Large intestine (tissue), 3 donors: Measurements from ENCODE around the gene MME. TPM values are rescaled to one million over a fixed set of nuclear protein-coding genes. Genes with fewer than 3 reads are reported as not detected.
A peak's percentile ranks its signal among the peaks of the same experiment; 100 is the strongest.

ENCODE experiments used
- DNase-seq, 2 donors: peaks; one replicate each; pipeline versions ENCODE4 v3.0.0 to v3.0.0-alpha.2; 2013
- H3K27ac ChIP-seq: one replicate; pipeline ENCODE4 v1.5.1; 2013; ENCODE audit warnings: low read length
- H3K27me3 ChIP-seq: 2 replicates; pipeline ENCODE4 v1.6.1; 2013; ENCODE audit warnings: low read length; ENCODE audit not compliant: control insufficient read depth, insufficient read depth
- H3K36me3 ChIP-seq: 2 replicates; pipeline ENCODE4 v1.6.1; 2013; ENCODE audit warnings: low read length; ENCODE audit not compliant: control insufficient read depth, insufficient read depth
- H3K4me1 ChIP-seq: one replicate; pipeline ENCODE4 v1.6.1; 2013; ENCODE audit warnings: low read length; ENCODE audit not compliant: control insufficient read depth, insufficient read depth
- H3K4me3 ChIP-seq: one replicate; pipeline ENCODE4 v1.5.1; 2013; ENCODE audit warnings: low read length
- H3K9me3 ChIP-seq: one replicate; pipeline ENCODE4 v1.6.1; 2013; ENCODE audit warnings: mild to moderate bottlenecking, low read depth, low read length, moderate library complexity; ENCODE audit not compliant: control insufficient read depth
- WGBS: methylation state at CpG from one replicate; pipeline ENCODE4 v1.1.5; 2013; ENCODE audit warnings: low lambda C conversion rate; ENCODE audit not compliant: insufficient coverage; 5-methylcytosine and 5-hydroxymethylcytosine counted together
- polyA plus RNA-seq: library from polyadenylated mRNA; unstranded; fragments of 120-200 nt; gene quantifications from one replicate; pipeline ENCODE4 v1.2.1, GENCODE V29; 2013

The MME gene
- polyA plus RNA-seq, 1 donor: 307 TPM

GRCh38 chr3:155161640-155162292 is 81.6 kb downstream of the MME start:
- H3K36me3 ChIP-seq: peaks cover 5% of the 10 kb centered on the region
- no peaks in the 10 kb centered on the region for H3K9me3 ChIP-seq
- DNase-seq: peak in 1 of 2 donors; percentile 62
- peaks cover 36% of the 10 kb centered on the region for H3K4me1 ChIP-seq
- H3K27ac ChIP-seq: peak overlapping the region; percentile 90
- no peak overlapping the region for H3K4me3 ChIP-seq
- H3K27me3 ChIP-seq: no peaks in the 10 kb centered on the region
- WGBS: 60% methylated on average over 1 of the region's 4 CpGs

- no peak overlapping the region for H3K4me3 ChIP-seq
- peaks cover 8% of the 10 kb centered on the region for H3K36me3 ChIP-seq
- H3K9me3 ChIP-seq: no peaks in the 10 kb centered on the region
- no peaks in the 10 kb centered on the region for H3K27me3 ChIP-seq
- peak; percentile 20 to 74 for DNase-seq
- H3K4me1 ChIP-seq: peaks cover 41% of the 10 kb centered on the region
- H3K27ac ChIP-seq: peak overlapping the region; percentile 86
Measured at GRCh38 chr3:155164306-155164705, 84.2 kb downstream of the MME start.

- H3K9me3 ChIP-seq: no peaks in the 10 kb centered on the region
- WGBS: no CpG with 5 or more reads among the region's 2 CpGs
- H3K4me1 ChIP-seq: peaks cover 37% of the 10 kb centered on the region
- H3K4me3 ChIP-seq: no peak overlapping the region
- H3K27me3 ChIP-seq: no peaks in the 10 kb centered on the region
- H3K27ac ChIP-seq: peak overlapping the region; percentile 86
- peaks cover 13% of the 10 kb centered on the region for H3K36me3 ChIP-seq
- peak; percentile 60 to 86 for DNase-seq
Measured at GRCh38 chr3:155166441-155166840, 86.3 kb downstream of the MME start.

GRCh38 chr3:155169197-155169596 is 89.1 kb downstream of the MME start:
- no peak for DNase-seq

GRCh38 chr3:155173771-155174170 is 93.7 kb downstream of the MME start:
- H3K27ac ChIP-seq: no peak overlapping the region
- H3K4me3 ChIP-seq: no peak overlapping the region
- H3K4me1 ChIP-seq: peaks cover 4% of the 10 kb centered on the region
- WGBS: no CpG with 5 or more reads among the region's 1 CpG
- H3K9me3 ChIP-seq: no peaks in the 10 kb centered on the region
- H3K36me3 ChIP-seq: peaks cover 18% of the 10 kb centered on the region
- no peaks in the 10 kb centered on the region for H3K27me3 ChIP-seq
- DNase-seq: no peak

More at GRCh38 chr3:155169197-155169596, 89.1 kb downstream of the MME start:
- H3K4me1 ChIP-seq: peaks cover 27% of the 10 kb centered on the region
- no peak overlapping the region for H3K4me3 ChIP-seq
- no CpG with 5 or more reads among the region's 2 CpGs for WGBS
- H3K36me3 ChIP-seq: peaks cover 20% of the 10 kb centered on the region
- H3K27ac ChIP-seq: no peak overlapping the region
- H3K27me3 ChIP-seq: no peaks in the 10 kb centered on the region
- no peaks in the 10 kb centered on the region for H3K9me3 ChIP-seq

GRCh38 chr3:155178810-155179436 is 98.8 kb downstream of the MME start:
- Histone ChIP-seq H3K36me3 (peaks cover 7% of the 10 kb centered on the region), H3K4me1 (no peaks in the 10 kb centered on the region), H3K27ac (no peak overlapping the region), H3K27me3 (no peaks in the 10 kb centered on the region), H3K4me3 (no peak overlapping the region), H3K9me3 (no peaks in the 10 kb centered on the region)
- DNase-seq: no peak
- 100% methylated on average over 1 of the region's 3 CpGs for WGBS

GRCh38 chr3:155179437-155179827 is 99.3 kb downstream of the MME start:
- H3K27ac ChIP-seq: no peak overlapping the region
- H3K4me3 ChIP-seq: no peak overlapping the region
- H3K9me3 ChIP-seq: no peaks in the 10 kb centered on the region
- no peaks in the 10 kb centered on the region for H3K4me1 ChIP-seq
- WGBS: no CpG with 5 or more reads among the region's 2 CpGs
- H3K27me3 ChIP-seq: no peaks in the 10 kb centered on the region
- peaks cover 7% of the 10 kb centered on the region for H3K36me3 ChIP-seq
- DNase-seq: peak in 1 of 2 donors; percentile 37

- Histone ChIP-seq H3K27me3 (no peaks in the 10 kb centered on the region), H3K36me3 (peaks cover 7% of the 10 kb centered on the region), H3K9me3 (no peaks in the 10 kb centered on the region), H3K4me3 (no peak overlapping the region), H3K4me1 (no peaks in the 10 kb centered on the region), H3K27ac (no peak overlapping the region)
- DNase-seq: peak in 1 of 2 donors; percentile 15
- 67% methylated on average over 1 of the region's 5 CpGs for WGBS
Measured at GRCh38 chr3:155179966-155180757, 100.0 kb downstream of the MME start.

GRCh38 chr3:155182467-155182866 is 102.3 kb downstream of the MME start:
- DNase-seq: no peak
- H3K27ac ChIP-seq: no peak overlapping the region
- H3K9me3 ChIP-seq: no peaks in the 10 kb centered on the region
- H3K4me3 ChIP-seq: no peak overlapping the region
- H3K4me1 ChIP-seq: no peaks in the 10 kb centered on the region
- WGBS: 100% methylated on average over 1 of the region's 1 CpG
- peaks cover 7% of the 10 kb centered on the region for H3K36me3 ChIP-seq
- H3K27me3 ChIP-seq: no peaks in the 10 kb centered on the region

- H3K27ac ChIP-seq: no peak overlapping the region
- H3K9me3 ChIP-seq: no peaks in the 10 kb centered on the region
- H3K27me3 ChIP-seq: no peaks in the 10 kb centered on the region
- no peaks in the 10 kb centered on the region for H3K4me1 ChIP-seq
- H3K4me3 ChIP-seq: no peak overlapping the region
- no peak for DNase-seq
- WGBS: no CpG with 5 or more reads among the region's 1 CpG
- H3K36me3 ChIP-seq: peaks cover 2% of the 10 kb centered on the region
Measured at GRCh38 chr3:155184011-155184410, 103.9 kb downstream of the MME start.
